ENCODE data around the gene DPM1.
"Not testable (repeated sequence)": the region's sequence is repeated elsewhere in the genome, so short reads cannot be mapped to it uniquely, and the experiment has no call there.

DPM1 gene

GRCh38 chr20:50980071-50980681, 21.8 kb upstream of the DPM1 start:
- no peak for DNase-seq (ENCODE audit: low read depth in 1 of 2, low spot score in 1 of 2)

- not testable (repeated sequence) for DNase-seq (ENCODE audit: low read depth in 1 of 2, low spot score in 1 of 2)
Measured at GRCh38 chr20:50978533-50978932, 20.2 kb upstream of the DPM1 start.

DNA sequence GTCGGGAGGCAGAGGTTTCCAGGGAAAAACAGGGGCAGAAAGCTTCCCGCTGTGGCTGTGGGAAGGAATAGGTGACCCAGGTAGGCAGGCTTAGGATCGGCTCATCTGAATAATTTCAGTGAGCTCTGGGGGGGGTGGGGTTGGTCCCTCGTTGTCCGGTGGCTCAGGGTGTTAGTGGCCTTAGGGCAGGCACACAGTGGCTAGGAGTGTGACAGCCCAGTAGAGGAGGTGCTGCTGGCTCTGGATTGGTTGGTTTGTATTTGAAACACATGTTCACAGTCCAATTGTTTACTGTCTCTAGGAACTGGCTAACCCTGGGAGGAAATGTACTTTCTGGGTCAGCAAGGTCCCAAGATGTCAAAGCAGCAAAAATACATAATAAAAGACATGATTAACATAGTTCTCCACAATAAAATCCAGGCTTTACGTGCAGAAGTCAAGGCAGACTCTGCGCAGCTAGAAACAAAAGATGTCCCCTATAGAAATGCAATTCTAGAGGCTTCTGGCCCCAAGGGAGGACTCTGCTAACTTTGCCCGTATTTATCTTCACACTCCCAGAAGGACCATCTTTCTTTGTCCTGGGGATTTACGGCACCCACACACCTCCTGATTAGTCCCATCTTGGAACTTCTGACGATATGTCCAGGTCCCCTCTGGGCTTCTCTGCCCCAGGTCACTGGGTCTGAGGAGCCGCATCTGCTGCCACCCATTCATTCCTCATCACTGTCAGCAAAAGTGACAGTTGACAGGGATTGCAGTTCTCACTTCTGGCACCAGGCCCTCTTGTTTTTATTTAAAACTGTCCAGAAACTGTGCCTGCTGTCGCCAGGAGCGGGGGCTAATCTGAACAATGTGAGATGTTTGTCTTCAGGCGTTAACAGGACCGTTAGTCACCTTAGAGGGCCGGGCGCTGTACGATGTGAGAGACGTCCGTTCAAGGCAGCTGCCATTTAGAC, 19.0 kb upstream of the DPM1 start:
- DNase-seq (ENCODE audit: low read depth in 1 of 2, low spot score in 1 of 2): no peak

- no peak for DNase-seq (ENCODE audit: low read depth in 1 of 2, low spot score in 1 of 2)
Measured at GRCh38 chr20:50975701-50976330, 17.5 kb upstream of the DPM1 start.

DNA sequence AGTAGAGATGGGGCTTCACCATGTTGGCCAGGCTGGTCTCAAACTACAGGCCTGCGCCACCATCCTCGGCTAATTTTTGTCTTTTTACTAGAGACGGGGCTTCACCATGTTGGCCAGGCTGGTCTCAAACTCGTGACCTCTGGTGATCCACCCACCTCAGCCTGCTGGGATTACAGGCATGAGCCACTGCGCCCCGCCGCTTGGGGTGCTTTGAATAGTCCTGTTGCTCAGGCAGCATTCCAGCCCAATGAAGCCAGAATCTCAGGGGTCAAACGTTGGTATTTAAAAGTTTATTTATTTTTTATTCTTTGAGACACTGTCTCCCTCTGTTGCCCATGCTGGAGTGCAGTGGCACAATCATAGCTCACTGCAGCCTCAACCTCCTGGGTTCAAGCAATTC, 11.6 kb upstream of the DPM1 start:
- DNase-seq (ENCODE audit: low read depth in 1 of 2, low spot score in 1 of 2): no peak

DNA sequence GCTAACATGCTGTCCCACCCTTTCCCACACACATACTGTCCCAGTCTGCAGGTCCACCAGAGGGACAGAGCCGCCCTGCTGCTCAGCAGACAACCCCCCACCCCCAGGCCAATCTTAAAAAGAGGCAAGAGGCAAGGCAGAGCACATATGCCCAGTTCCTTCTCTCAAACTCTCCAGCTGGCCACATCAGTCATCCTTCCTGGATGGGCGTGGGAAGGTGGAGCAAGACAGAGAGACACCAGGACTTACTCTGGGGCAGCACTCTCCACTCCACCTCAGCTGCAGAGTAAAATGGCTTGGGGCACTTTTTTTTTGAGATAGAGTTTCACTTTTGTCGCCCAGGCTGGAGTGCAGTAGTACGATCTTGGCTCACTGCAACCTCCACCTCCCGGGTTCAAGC, 11.1 kb upstream of the DPM1 start:
- DNase-seq (ENCODE audit: low read depth in 1 of 2, low spot score in 1 of 2): no peak

- no peak for DNase-seq (ENCODE audit: low read depth in 1 of 2, low spot score in 1 of 2)
Measured at GRCh38 chr20:50968289-50968688, 10.0 kb upstream of the DPM1 start.

DNA sequence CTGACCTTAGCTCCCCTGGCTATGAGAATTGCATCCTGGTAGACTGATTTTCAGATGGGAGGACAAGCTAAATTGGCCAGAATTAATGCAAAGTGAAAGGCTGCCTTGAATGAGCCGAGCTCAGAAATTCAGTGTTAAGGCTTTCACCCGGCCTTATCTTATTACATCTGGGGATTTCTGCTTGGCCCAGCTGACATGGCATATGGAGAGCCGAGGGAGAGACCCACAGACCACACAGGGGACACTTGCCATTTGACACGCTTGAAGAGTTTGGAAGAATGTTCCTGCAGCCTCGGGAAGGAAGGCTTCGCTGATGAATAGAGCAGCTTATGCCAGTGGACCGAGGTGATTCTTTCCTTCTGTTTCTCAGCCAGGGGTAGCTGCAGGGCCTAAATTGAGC, 9.3 kb upstream of the DPM1 start:
- no peak for DNase-seq (ENCODE audit: low read depth in 1 of 2, low spot score in 1 of 2)

- DNase-seq (ENCODE audit: low read depth in 1 of 2, low spot score in 1 of 2): no peak
Measured at GRCh38 chr20:50959543-50960126, 1.3 kb upstream of the DPM1 start.

GRCh38 chr20:50958615-50959542, 547 bp upstream of the DPM1 start, which contains the start of gene MOCS3:
Gene MOCS3, plus strand, starts transcription at chr20:50958818. Its CDS starts 25 bp downstream, at chr20:50958843.
- DNase-seq (ENCODE audit: low read depth in 1 of 2, low spot score in 1 of 2): peak; percentile 42 to 57

GRCh38 chr20:50957276-50957675, 1.1 kb downstream of the DPM1 start:
- DNase-seq (ENCODE audit: low read depth in 1 of 2, low spot score in 1 of 2): no peak

DNA sequence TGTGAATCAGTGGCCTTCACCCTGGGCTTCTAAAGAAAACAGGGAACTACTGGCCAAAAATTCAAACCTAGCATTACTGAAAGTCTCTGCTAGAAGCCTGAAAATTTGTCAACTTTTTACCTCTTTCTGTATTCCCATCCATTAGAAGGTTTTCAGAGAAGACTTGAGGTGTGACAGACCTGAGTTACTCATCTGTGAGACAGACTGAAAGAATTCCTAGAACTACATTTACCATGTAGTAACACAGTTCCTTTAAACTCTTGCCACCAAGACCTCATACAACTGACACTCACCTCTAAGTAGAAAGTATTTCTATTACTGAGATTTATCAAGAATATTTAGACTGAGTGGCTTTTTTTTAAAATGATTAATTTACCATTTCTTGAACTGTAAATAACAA, 4.5 kb downstream of the DPM1 start:
- no peak for DNase-seq (ENCODE audit: low read depth in 1 of 2, low spot score in 1 of 2)

GRCh38 chr20:50953196-50953595, 5.1 kb downstream of the DPM1 start:
- no peak for DNase-seq (ENCODE audit: low read depth in 1 of 2, low spot score in 1 of 2)

DNA sequence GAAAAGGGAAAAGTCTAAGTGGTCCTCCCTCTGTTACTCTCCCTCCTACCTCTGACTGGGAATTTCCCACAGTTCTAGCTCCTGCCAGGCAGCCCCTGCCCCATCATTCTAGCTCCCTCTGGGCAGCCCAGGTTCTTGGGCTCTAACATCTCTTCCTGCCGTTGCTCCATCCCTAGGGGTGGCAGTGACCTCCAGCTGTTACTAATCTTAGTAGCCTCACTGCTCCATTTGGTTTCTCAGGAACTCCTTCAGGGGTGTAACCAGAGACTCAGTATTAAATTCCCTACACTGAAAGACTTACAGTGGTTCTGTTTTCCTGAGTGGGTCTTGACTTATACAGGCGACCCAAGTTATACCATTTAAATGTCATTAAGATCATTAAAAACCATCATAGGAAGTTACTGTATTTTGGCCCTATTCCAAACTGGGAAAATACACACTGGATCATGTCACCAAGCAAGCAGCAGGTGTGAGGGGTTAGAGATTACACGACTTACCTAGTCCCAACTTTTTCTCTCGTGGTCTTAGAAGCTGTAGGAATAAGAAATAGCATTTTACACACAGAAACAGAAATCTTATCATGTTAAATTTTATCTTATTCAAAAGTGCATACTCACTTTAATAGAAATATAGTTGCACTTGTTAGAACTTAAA, 10.1 kb downstream of the DPM1 start:
- DNase-seq (ENCODE audit: low read depth in 1 of 2, low spot score in 1 of 2): no peak

DNA sequence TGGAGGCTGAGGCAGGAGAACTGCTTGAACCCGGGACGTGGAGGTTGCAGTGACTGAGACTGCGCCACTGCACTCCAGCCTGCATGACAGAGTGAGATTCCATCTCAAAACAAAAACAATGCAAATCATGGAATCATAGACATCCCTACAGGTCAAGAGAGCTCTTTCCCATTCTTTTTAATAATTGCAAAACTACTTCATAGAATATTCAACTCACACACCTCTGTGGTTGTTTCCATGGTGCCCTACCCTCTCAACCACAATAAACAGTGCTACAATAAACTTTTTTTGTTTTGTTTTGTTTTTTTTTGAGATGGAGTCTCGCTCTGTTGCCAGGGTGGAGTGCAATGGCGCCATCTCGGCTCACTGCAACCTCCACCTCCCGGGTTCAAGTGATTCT, 15.3 kb downstream of the DPM1 start:
- no peak for DNase-seq (ENCODE audit: low read depth in 1 of 2, low spot score in 1 of 2)

DNA sequence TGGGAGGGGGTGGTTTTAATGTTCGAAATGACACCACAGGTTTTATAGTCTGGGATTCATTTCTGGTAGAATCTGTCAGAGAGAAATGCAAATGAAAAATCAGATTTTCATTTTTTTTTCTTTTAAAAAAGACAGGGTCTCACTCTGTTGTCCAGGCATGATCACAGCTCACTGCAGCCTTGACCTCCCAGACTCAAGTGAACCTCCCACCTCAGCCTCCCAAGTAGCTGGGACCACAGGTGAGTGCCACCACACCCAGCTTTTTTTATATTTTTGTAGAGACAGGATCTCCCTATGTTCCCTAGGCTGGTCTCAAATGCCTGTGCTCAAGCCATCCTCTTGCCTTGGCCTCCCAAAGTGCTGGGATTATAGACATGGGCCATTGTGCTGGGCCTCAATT, 24.7 kb downstream of the DPM1 start:
- no peak for DNase-seq (ENCODE audit: low read depth in 1 of 2, low spot score in 1 of 2)

GRCh38 chr20:50932691-50933280, 25.5 kb downstream of the DPM1 start:
- no peak for DNase-seq (ENCODE audit: low read depth in 1 of 2, low spot score in 1 of 2)

DNA sequence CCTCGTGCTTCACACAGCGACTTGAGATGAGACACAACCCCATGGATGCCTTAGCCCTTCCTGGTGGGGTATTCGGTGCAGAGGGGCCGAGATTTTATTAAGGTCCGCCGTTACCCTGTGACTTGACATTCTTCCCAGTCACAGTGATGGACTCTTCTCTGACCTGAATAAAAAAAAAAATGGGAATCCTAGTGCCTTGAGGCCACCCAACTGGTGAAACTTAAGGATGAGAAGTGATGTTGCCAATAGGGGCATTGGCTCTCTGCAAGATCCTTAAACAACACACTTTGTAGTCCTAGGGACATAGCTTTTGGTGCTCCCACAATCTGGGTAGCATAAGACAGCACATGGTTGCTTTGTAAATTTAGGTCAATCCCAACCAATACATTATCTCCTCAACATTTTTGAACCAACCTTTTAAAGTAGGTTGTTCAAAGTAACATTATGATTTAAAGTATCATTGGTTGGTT, 26.3 kb downstream of the DPM1 start:
- no peak for DNase-seq (ENCODE audit: low read depth in 1 of 2, low spot score in 1 of 2)

DNA sequence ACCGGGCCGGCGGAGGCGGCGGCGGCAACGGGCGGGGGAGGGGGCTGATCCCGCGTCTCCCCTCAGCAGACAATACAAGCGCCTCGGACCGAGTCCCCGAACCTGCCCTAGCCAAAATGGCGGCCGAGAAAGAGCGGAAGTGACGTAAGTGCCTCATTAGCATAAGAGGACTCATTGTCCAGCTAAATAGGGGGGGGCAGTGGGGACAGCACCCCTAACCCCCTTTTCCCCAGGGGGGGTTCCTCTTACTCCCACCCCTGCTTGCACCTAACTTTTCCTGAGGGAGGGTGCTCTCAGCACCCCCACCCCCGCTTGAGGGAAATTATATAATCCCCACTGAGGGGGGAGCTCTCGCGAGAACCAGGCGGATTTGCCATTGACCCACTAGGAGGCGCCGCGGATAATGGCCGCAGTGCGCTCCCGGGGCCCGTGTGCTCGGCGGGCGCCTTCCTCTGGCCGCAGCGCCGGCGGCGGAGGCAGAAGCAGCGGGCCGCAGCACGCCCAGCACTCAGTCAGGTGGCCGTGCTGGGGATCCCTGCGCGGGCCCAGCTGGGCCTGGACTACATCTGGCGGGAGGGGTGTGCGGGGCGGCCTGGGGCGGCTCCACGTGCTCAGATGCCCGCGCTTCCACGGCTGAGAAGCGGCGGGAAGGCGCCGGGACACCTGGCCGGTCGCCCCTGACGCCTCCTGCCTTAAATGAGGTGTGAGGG, 26.9 kb downstream of the DPM1 start, which contains the start of gene ADNP:
Gene ADNP, minus strand, starts transcription at position 132 of the 710 bp plus-strand sequence. CDS start 27,441 bp downstream, outside the sequence.
- peak; percentile 73 to 81 for DNase-seq (ENCODE audit: low read depth in 1 of 2, low spot score in 1 of 2)

All from stimulated activated CD4-positive, alpha-beta T cell treated with anti-CD3 and anti-CD28 coated beads, Interleukin-15, amount 100 ng/mL, for 1 hour (primary cell).